Fibroblast of lung (primary cell): ENCODE measurements around the gene ITGA2.

Source experiments
- CTCF ChIP-seq, 2 donors: IDR thresholded peaks in 1 of 2; conservative IDR thresholded peaks in 1 of 2; 1 replicate in 1 of 2; 2 replicates in 1 of 2; pipeline ENCODE4 v1.5.1; 2011 to 2012; ENCODE audit warnings: low read length in 2 of 2, control low read depth in 1 of 2, inconsistent platforms in 1 of 2, low read depth in 1 of 2, mild to moderate bottlenecking in 1 of 2
- EZH2 ChIP-seq: IDR thresholded peaks from 2 replicates; pipeline ENCODE4 v1.5.1; 2012; ENCODE audit warnings: low read length, control low read depth, mild to moderate bottlenecking; ENCODE audit errors: missing control alignments

DNA sequence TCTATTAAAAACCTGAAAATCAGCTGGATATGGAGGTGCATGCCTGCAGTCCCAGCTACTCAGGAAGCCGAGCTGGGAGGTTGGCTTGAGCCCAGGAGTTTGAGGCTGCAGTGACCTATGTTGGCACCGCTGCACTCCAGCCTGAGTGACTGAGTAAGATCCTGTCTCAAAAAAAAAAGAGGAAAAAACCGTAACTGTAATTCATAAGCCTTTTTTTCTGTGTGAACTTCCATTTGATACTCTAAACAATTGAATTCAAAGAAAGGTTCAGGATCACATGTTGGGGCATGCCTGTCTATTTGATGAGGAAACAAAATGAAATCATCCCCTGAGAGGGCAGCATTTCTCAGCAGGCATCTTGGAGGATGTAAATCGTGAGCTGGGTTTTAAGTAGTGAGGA lies 38.8 kb downstream of the ITGA2 start:
- TF ChIP-seq CTCF (conservative IDR thresholded peaks at IDR 0.05 in 1 of 2, IDR thresholded peaks at IDR 0.05 in 1 of 2; ENCODE audit: low read depth in 1 of 2, low read length in 2 of 2), result no peak
- no peak for TF ChIP-seq EZH2
